ENCODE measurements around the gene EXOC7. TPM values are rescaled to one million over a fixed set of nuclear protein-coding genes. Genes with fewer than 3 reads are reported as not detected.

The EXOC7 gene
- total RNA-seq, 2 experiments from 2014 or later: 122 to 173 TPM

- ChIA-PET POLR2A (interaction anchor here (0.6 to 0.7 kb wide), 2 partner anchors 89 to 263 kb away, joined by 3 read pairs; no protein-coding TSS in a partner anchor), CTCF (ENCODE audit: unreplicated experiment) (interaction anchor here (0.6 kb wide), 1 partner anchor 119 kb away, joined by 6 read pairs; no protein-coding TSS in a partner anchor)
- TF ChIP-seq CTCF (conservative IDR thresholded peaks at IDR 0.05; ENCODE audit: low read length) (no peak), EZH2phosphoT487 (IDR thresholded peaks at IDR 0.05; ENCODE audit: borderline replicate concordance, low read depth, low read length) (no peak)
- Histone ChIP-seq H4K20me1 (ENCODE audit: insufficient read depth, low read length) (no peaks in the 10 kb centered on the region), H3K36me3 (ENCODE audit: insufficient read depth, low read length) (no peaks in the 10 kb centered on the region), H3K27ac (ENCODE audit: low read depth, low read length, poor library complexity, severe bottlenecking) (no peak overlapping the region), H3K4me1 (ENCODE audit: insufficient read depth, low read length, poor library complexity, severe bottlenecking) (peaks cover 49% of the 10 kb centered on the region), H3K9me3 (ENCODE audit: low read length) (no peaks in the 10 kb centered on the region), H3K9me2 (ENCODE audit: insufficient read depth, low read length) (no peaks in the 10 kb centered on the region), H3K4me2 (ENCODE audit: low read length) (no peak overlapping the region), H3K4me3 (ENCODE audit: low read depth, low read length, poor library complexity, severe bottlenecking) (no peak overlapping the region), H3K79me2 (ENCODE audit: insufficient read depth, low read depth, low read length) (no peaks in the 10 kb centered on the region), H2AFZ (ENCODE audit: low read length) (no peak overlapping the region)
- intact Hi-C loops (cut with micrococcal nuclease; ENCODE audit: unreplicated experiment): no loop called here
- no TSS peak for BruUV-seq (replicated peaks)
- no peak for DNase-seq (ENCODE audit: low spot score)
These were observed 35.5 kb upstream of the EXOC7 start for GRCh38 chr17:76138896-76139752.

- Histone ChIP-seq H3K79me2 (ENCODE audit: insufficient read depth, low read depth, low read length) (no peaks in the 10 kb centered on the region), H3K36me3 (ENCODE audit: insufficient read depth, low read length) (no peaks in the 10 kb centered on the region), H3K4me3 (ENCODE audit: low read depth, low read length, poor library complexity, severe bottlenecking) (no peak overlapping the region), H4K20me1 (ENCODE audit: insufficient read depth, low read length) (no peaks in the 10 kb centered on the region), H2AFZ (ENCODE audit: low read length) (no peak overlapping the region), H3K9me3 (ENCODE audit: low read length) (no peaks in the 10 kb centered on the region), H3K4me1 (ENCODE audit: insufficient read depth, low read length, poor library complexity, severe bottlenecking) (peaks cover 49% of the 10 kb centered on the region), H3K9me2 (ENCODE audit: insufficient read depth, low read length) (no peaks in the 10 kb centered on the region), H3K27ac (ENCODE audit: low read depth, low read length, poor library complexity, severe bottlenecking) (no peak overlapping the region), H3K4me2 (ENCODE audit: low read length) (no peak overlapping the region)
- ChIA-PET POLR2A (interaction anchor here (0.6 to 0.7 kb wide), 2 partner anchors 90 to 264 kb away, joined by 3 read pairs; no protein-coding TSS in a partner anchor), CTCF (ENCODE audit: unreplicated experiment) (interaction anchor here (0.6 kb wide), 1 partner anchor 119 kb away, joined by 6 read pairs; no protein-coding TSS in a partner anchor)
- TF ChIP-seq CTCF (conservative IDR thresholded peaks at IDR 0.05; ENCODE audit: low read length): no peak
- TF ChIP-seq EZH2phosphoT487 (IDR thresholded peaks at IDR 0.05; ENCODE audit: borderline replicate concordance, low read depth, low read length): no peak
- no peak for DNase-seq (ENCODE audit: low spot score)
- BruUV-seq (replicated peaks): no TSS peak
- intact Hi-C loops (cut with micrococcal nuclease; ENCODE audit: unreplicated experiment): no loop called here
These were observed 34.8 kb upstream of the EXOC7 start for GRCh38 chr17:76138234-76138895.

All from OCI-LY7 (cell line).